ENCODE measurements around the gene TMC8.

GRCh38 chr17:78092794-78093324, 37.7 kb upstream of the TMC8 start:
- TF ChIP-seq CTCF (IDR thresholded peaks at IDR 0.05; ENCODE audit: extremely low read depth in 1 of 2, insufficient read depth in 1 of 2, low read depth in 1 of 2, low read length in 2 of 2) (no peak), EZH2 (IDR thresholded peaks at IDR 0.05; ENCODE audit: borderline replicate concordance, low read depth, low read length, severe bottlenecking) (no peak), POLR2A (IDR thresholded peaks at IDR 0.05; ENCODE audit: low read depth, low read length) (no peak), POLR2AphosphoS5 (IDR thresholded peaks at IDR 0.05; ENCODE audit: insufficient read depth, low read depth, low read length) (no peak)
